WTC11 (cell line): Measurements from ENCODE around the gene MOV10L1. TPM values are rescaled to one million over a fixed set of nuclear protein-coding genes. Genes with fewer than 3 reads are reported as not detected.

Source experiments
- ATAC-seq: fragments of 200-7000 bp; cut with Tn5 transposase; 2 replicates; pipeline ENCODE4 v1.10.0; 2021; ENCODE audit warnings: mild to moderate bottlenecking, moderate library complexity
- CTCF ChIA-PET: fragments of 300-600 bp; sonication (Branson Sonifier 250); formaldehyde crosslinking; loops from one replicate; lab custom pipeline; 2021; ENCODE audit warnings: antibody characterized with exemption; lab: Charles Lee
- POLR2A ChIA-PET: fragments of 350-600 bp; sonication (Branson Sonifier 250); formaldehyde crosslinking; loops from one replicate; lab custom pipeline; 2021; ENCODE audit warnings: antibody characterized with exemption; lab: Charles Lee
- DNase-seq: peaks from one replicate; pipeline ENCODE4 v3.0.0; 2021; ENCODE audit warnings: low spot score
- H3K27ac Mint-ChIP-seq: 2 replicates; pipeline ENCODE4 v1.8.0; 2021; ENCODE audit warnings: mixed read lengths
- H3K27me3 Mint-ChIP-seq: 2 replicates; pipeline ENCODE4 v1.8.0; 2021; ENCODE audit warnings: low read depth, mild to moderate bottlenecking, moderate library complexity, mixed read lengths
- H3K36me3 Mint-ChIP-seq: 2 replicates; pipeline ENCODE4 v1.8.0; 2021; ENCODE audit warnings: mixed read lengths
- H3K4me1 Mint-ChIP-seq: 2 replicates; pipeline ENCODE4 v1.8.0; 2022; ENCODE audit warnings: mixed read lengths
- H3K4me3 Mint-ChIP-seq: 2 replicates; pipeline ENCODE4 v1.8.0; 2021; ENCODE audit warnings: mild to moderate bottlenecking, moderate library complexity, mixed read lengths
- H3K9me3 Mint-ChIP-seq: 2 replicates; pipeline ENCODE4 v1.8.0; 2021; ENCODE audit warnings: mixed read lengths
- ATF3 ChIP-seq: sonication (generic); formaldehyde crosslinking; conservative IDR thresholded peaks from 2 replicates; pipeline ENCODE4 v1.8.1; 2022; ENCODE audit warnings: mild to moderate bottlenecking, missing genetic modification reagents
- E2F1 ChIP-seq: sonication (generic); formaldehyde crosslinking; IDR thresholded peaks from 2 replicates; pipeline ENCODE4 v1.8.0; 2022; ENCODE audit warnings: mild to moderate bottlenecking, missing genetic modification reagents
- E2F5 ChIP-seq: sonication (generic); formaldehyde crosslinking; IDR thresholded peaks from 2 replicates; pipeline ENCODE4 v1.8.1; 2022; ENCODE audit warnings: mild to moderate bottlenecking, moderate library complexity, missing genetic modification reagents
- GRHL2 ChIP-seq: fragments of 250-450 bp; sonication (Bioruptor Pico); IDR thresholded peaks from 2 replicates; pipeline ENCODE4 v1.8.0; 2022; ENCODE audit warnings: mild to moderate bottlenecking, moderate library complexity; ENCODE audit not compliant: insufficient replicate concordance, severe bottlenecking
- HMGA2 ChIP-seq: fragments of 250-450 bp; sonication (Bioruptor Pico); IDR thresholded peaks from 2 replicates; pipeline ENCODE4 v1.4.0; 2021; ENCODE audit warnings: mild to moderate bottlenecking, moderate library complexity
- HMGXB4 ChIP-seq: sonication (generic); formaldehyde crosslinking; IDR thresholded peaks from 2 replicates; pipeline ENCODE4 v1.8.1; 2023; ENCODE audit warnings: mild to moderate bottlenecking, moderate library complexity, missing genetic modification reagents
- MLX ChIP-seq: sonication (generic); formaldehyde crosslinking; IDR thresholded peaks from 2 replicates; pipeline ENCODE4 v1.8.1; 2023; ENCODE audit warnings: mild to moderate bottlenecking, missing genetic modification reagents, moderate library complexity
- MXD4 ChIP-seq: fragments of 250-450 bp; sonication (Bioruptor Pico); IDR thresholded peaks from 2 replicates; pipeline ENCODE4 v1.8.0; 2021; ENCODE audit warnings: mild to moderate bottlenecking, moderate library complexity, borderline replicate concordance
- NFATC4 ChIP-seq: fragments of 250-450 bp; sonication (Bioruptor Pico); IDR thresholded peaks from 2 replicates; pipeline ENCODE4 v1.9.0; 2021; ENCODE audit warnings: mild to moderate bottlenecking
- NR1H2 ChIP-seq: sonication (generic); formaldehyde crosslinking; IDR thresholded peaks from 2 replicates; pipeline ENCODE4 v1.9.0; 2021; ENCODE audit warnings: mild to moderate bottlenecking, moderate library complexity, missing genetic modification reagents
- PRRX2 ChIP-seq: fragments of 250-450 bp; sonication (Bioruptor Pico); IDR thresholded peaks from 2 replicates; pipeline ENCODE4 v1.8.0; 2021; ENCODE audit warnings: mild to moderate bottlenecking
- RORB ChIP-seq: fragments of 250-450 bp; sonication (Bioruptor Pico); IDR thresholded peaks from 2 replicates; pipeline ENCODE4 v1.9.0; 2021; ENCODE audit warnings: mild to moderate bottlenecking
- SMAD3 ChIP-seq: sonication (generic); formaldehyde crosslinking; IDR thresholded peaks from 2 replicates; pipeline ENCODE4 v1.8.0; 2022; ENCODE audit warnings: missing genetic modification reagents, mild to moderate bottlenecking, borderline replicate concordance
- TCF7 ChIP-seq: sonication (generic); formaldehyde crosslinking; IDR thresholded peaks from 2 replicates; pipeline ENCODE4 v1.8.0; 2022; ENCODE audit warnings: mild to moderate bottlenecking, low read depth, missing genetic modification reagents, moderate library complexity
- ZNF121 ChIP-seq: sonication (generic); formaldehyde crosslinking; IDR thresholded peaks from 2 replicates; pipeline ENCODE4 v1.8.0; 2023; ENCODE audit warnings: missing genetic modification reagents
- ZNF219 ChIP-seq: sonication (generic); formaldehyde crosslinking; IDR thresholded peaks from 2 replicates; pipeline ENCODE4 v1.8.0; 2023; ENCODE audit warnings: missing genetic modification reagents, mild to moderate bottlenecking, borderline replicate concordance
- ZNF425 ChIP-seq: fragments of 250-450 bp; sonication (Bioruptor Pico); conservative IDR thresholded peaks from 2 replicates; pipeline ENCODE4 v1.9.0; 2021; ENCODE audit warnings: mild to moderate bottlenecking
- ZNF532 ChIP-seq: fragments of 250-450 bp; sonication (Bioruptor Pico); IDR thresholded peaks from 2 replicates; pipeline ENCODE4 v1.9.0; 2021; ENCODE audit warnings: mild to moderate bottlenecking, borderline replicate concordance
- total RNA-seq: library from RNA; stranded (reverse); gene quantifications from 3 replicates; pipeline ENCODE4 v1.2.3, GENCODE V29; 2021

The MOV10L1 gene
- total RNA-seq, 1 experiment from 2014 or later: not detected

- H3K27me3 Mint-ChIP-seq: peaks cover 2% of the 10 kb centered on the region; the same call in 1 of the 2 replicates
- no peak overlapping the region for H3K4me3 Mint-ChIP-seq
- no peak for ATAC-seq
Measured at GRCh38 chr22:50118557-50119168, 28.9 kb downstream of the MOV10L1 start.

GRCh38 chr22:50119169-50119767 lies 29.5 kb downstream of the MOV10L1 start:
- ChIA-PET POLR2A (no interaction called here), CTCF (no interaction called here)
- ATAC-seq (no peak), DNase-seq (no peak)
- no peak overlapping the region for H3K4me3 Mint-ChIP-seq
- H3K27ac Mint-ChIP-seq: no peak overlapping the region
- no peaks in the 10 kb centered on the region for H3K36me3 Mint-ChIP-seq
- no peaks in the 10 kb centered on the region for H3K4me1 Mint-ChIP-seq
- H3K9me3 Mint-ChIP-seq: peaks cover 18% of the 10 kb centered on the region
- H3K27me3 Mint-ChIP-seq: peaks cover 2% of the 10 kb centered on the region; the same call in 1 of the 2 replicates
- no peak for TF ChIP-seq E2F1
- TF ChIP-seq TCF7: no peak
- no peak for TF ChIP-seq GRHL2
- TF ChIP-seq ZNF532 (CRISPR knock-in tag): no peak
- TF ChIP-seq NFATC4 (CRISPR knock-in tag): no peak
- no peak for TF ChIP-seq RORB (CRISPR knock-in tag)
- no peak for TF ChIP-seq ZNF121 (CRISPR knock-in tag)

More at GRCh38 chr22:50118557-50119168, 28.9 kb downstream of the MOV10L1 start:
- DNase-seq: no peak
- TF ChIP-seq MXD4 (CRISPR knock-in tag): no peak
- no peak for TF ChIP-seq HMGXB4
- no peak for TF ChIP-seq HMGA2 (CRISPR knock-in tag)
- no peak for TF ChIP-seq PRRX2 (CRISPR knock-in tag)
- no peak for TF ChIP-seq SMAD3 (CRISPR knock-in tag)
- TF ChIP-seq ATF3: no peak
- TF ChIP-seq E2F5 (CRISPR knock-in tag): no peak
- no peak for TF ChIP-seq TCF7
- TF ChIP-seq ZNF425 (CRISPR knock-in tag): no peak
- TF ChIP-seq ZNF219 (CRISPR knock-in tag): no peak
- TF ChIP-seq NR1H2: no peak
- TF ChIP-seq MLX: no peak
- TF ChIP-seq, all 79 proteins: peak for 0
- peaks cover 12% of the 10 kb centered on the region for H3K9me3 Mint-ChIP-seq
- no peak overlapping the region for H3K27ac Mint-ChIP-seq
- POLR2A ChIA-PET: no interaction called here
- no peaks in the 10 kb centered on the region for H3K36me3 Mint-ChIP-seq
- H3K4me1 Mint-ChIP-seq: no peaks in the 10 kb centered on the region
- CTCF ChIA-PET: interaction anchor here (1.1 kb wide), 1 partner anchor 59 kb away, joined by 3 read pairs; no protein-coding TSS in a partner anchor
